Measurements from ENCODE around the gene TH. TPM values are rescaled to one million over a fixed set of nuclear protein-coding genes. Genes with fewer than 3 reads are reported as not detected.

The TH gene
- total RNA-seq, 1 donor = not detected

DNA sequence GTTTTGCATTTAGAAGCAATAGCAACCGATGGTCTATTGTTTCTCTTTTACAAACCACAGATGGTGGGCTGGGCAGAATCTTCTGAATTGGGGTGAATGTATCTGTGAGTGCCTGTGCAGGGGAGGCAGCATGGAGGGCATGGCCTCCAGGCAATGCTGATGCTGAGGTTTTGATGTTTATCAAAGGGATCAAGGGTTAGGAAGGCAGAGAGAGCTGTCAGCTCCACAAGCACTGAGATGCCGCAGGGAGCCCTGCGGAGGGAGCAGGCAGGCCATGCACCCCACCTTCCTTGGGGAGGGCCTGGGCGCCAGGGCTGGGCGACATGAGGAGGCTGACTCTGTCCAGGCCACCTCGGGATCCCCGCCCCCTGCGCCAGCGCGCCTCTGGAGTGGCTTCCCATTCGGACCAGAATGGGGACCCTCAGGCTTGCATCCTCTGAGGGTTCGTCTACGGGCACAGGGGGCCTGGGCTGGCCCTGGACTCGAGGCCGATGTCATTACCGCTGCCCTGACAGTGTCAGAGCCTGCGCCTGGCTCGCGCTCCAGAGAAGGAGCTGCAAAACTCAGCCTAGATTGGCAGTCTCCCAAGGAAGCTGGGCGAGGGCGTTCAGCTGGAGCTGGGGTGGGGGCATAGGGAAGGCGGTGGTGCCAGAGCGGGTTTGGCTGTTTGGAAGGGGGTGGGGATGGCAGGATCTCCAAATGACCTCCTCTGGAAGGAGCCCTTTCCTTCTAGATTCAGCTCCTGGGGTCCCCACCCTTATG, 13.9 kb upstream of the TH start:
- no peaks in the 10 kb centered on the region for H3K9me3 ChIP-seq (ENCODE audit: low read depth, low read length)
- no peak for DNase-seq (ENCODE audit: insufficient read length, low spot score, missing footprints)
- no peak overlapping the region for H3K4me2 ChIP-seq (ENCODE audit: insufficient read depth, low read length)
- no peak overlapping the region for H3K4me3 ChIP-seq (ENCODE audit: insufficient read depth, low read length)
- no peak overlapping the region for H3K27ac ChIP-seq (ENCODE audit: low read depth, low read length)
- H3K36me3 ChIP-seq (ENCODE audit: insufficient read depth, low read length) = no peaks in the 10 kb centered on the region
- H2AFZ ChIP-seq (ENCODE audit: low read length) = no peak overlapping the region
- no peaks in the 10 kb centered on the region for H4K20me1 ChIP-seq (ENCODE audit: insufficient read depth, low read length)
- TF ChIP-seq, protein P1, sequence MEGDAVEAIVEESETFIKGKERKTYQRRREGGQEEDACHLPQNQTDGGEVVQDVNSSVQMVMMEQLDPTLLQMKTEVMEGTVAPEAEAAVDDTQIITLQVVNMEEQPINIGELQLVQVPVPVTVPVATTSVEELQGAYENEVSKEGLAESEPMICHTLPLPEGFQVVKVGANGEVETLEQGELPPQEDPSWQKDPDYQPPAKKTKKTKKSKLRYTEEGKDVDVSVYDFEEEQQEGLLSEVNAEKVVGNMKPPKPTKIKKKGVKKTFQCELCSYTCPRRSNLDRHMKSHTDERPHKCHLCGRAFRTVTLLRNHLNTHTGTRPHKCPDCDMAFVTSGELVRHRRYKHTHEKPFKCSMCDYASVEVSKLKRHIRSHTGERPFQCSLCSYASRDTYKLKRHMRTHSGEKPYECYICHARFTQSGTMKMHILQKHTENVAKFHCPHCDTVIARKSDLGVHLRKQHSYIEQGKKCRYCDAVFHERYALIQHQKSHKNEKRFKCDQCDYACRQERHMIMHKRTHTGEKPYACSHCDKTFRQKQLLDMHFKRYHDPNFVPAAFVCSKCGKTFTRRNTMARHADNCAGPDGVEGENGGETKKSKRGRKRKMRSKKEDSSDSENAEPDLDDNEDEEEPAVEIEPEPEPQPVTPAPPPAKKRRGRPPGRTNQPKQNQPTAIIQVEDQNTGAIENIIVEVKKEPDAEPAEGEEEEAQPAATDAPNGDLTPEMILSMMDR (IDR thresholded peaks at IDR 0.05; ENCODE audit: extremely low read depth, low read depth, low read length) = no peak
- no peaks in the 10 kb centered on the region for H3K79me2 ChIP-seq (ENCODE audit: insufficient read depth, low read length)
- no peaks in the 10 kb centered on the region for H3K4me1 ChIP-seq (ENCODE audit: insufficient read depth, low read length)
- no peaks in the 10 kb centered on the region for H3K27me3 ChIP-seq (ENCODE audit: insufficient read depth, low read length)

DNA sequence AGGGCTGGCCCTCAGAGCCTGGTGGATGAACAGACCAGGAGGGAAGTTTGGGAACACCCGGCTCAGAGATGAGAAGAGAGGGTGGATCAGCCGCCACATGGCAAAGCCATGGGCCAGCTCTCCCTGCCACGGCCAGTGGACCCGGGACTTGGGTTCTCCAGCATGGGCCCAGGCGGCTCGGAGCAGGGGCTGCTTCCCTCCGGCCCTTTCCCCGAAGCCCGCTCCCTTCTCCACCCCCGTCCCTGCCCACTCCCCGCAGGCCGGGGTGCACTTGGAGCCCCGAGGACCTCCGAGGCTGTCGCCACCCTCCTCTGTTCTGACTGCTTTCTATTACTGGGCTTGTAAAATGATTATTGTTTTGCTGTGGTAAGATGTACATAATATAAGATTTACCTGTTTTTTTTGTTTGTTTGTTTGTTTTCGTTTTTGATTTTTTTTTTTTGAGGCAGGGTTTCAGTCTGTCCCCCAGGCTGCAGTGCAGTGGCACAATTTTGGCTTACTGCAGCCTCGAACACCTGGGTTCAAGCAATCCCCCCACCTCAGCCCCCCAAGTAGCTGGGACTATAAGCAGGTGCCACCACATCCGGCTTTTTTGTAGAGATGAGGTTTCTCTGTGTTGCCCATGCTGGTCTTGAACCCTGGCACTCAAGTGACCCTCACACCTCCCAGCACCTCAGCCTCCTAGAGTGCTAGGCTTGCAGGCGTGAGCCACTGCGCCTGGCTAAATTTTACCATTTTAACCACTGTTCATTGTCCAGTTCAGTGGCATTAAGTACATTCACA, 11.3 kb upstream of the TH start:
- Histone ChIP-seq H3K9me3 (ENCODE audit: low read depth, low read length) (no peaks in the 10 kb centered on the region), H2AFZ (ENCODE audit: low read length) (no peak overlapping the region), H3K79me2 (ENCODE audit: insufficient read depth, low read length) (no peaks in the 10 kb centered on the region), H3K27me3 (ENCODE audit: insufficient read depth, low read length) (no peaks in the 10 kb centered on the region), H4K20me1 (ENCODE audit: insufficient read depth, low read length) (no peaks in the 10 kb centered on the region), H3K4me1 (ENCODE audit: insufficient read depth, low read length) (peaks cover 4% of the 10 kb centered on the region), H3K4me3 (ENCODE audit: insufficient read depth, low read length) (no peak overlapping the region), H3K27ac (ENCODE audit: low read depth, low read length) (no peak overlapping the region), H3K4me2 (ENCODE audit: insufficient read depth, low read length) (no peak overlapping the region), H3K36me3 (ENCODE audit: insufficient read depth, low read length) (no peaks in the 10 kb centered on the region)
- DNase-seq (ENCODE audit: insufficient read length, low spot score, missing footprints) = no peak
- TF ChIP-seq, protein P1 (IDR thresholded peaks at IDR 0.05; ENCODE audit: extremely low read depth, low read depth, low read length) = no peak

DNA sequence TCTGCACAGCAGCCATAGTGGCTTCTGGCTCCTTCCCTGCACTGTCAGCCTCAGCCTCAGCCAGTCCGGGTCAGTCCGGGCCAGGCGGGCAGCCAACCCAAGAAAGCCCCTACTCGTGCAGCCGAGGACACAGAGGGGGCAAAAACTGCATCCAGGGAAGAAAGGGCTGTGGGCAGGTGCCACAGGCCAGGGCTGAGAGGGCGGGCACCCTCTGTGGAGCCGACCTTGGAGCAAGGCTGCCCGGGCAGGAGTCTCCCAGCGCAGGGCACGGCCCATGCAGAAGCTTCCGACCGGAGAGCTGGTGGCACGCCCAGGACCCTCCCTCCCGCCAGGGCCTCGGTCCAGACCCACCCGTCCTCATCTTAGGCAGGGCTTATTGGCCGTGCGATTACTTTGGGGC, 10.5 kb upstream of the TH start:
- TF ChIP-seq, protein P1 (IDR thresholded peaks at IDR 0.05; ENCODE audit: extremely low read depth, low read depth, low read length) = no peak
- H3K27ac ChIP-seq (ENCODE audit: low read depth, low read length) = no peak overlapping the region
- H2AFZ ChIP-seq (ENCODE audit: low read length) = no peak overlapping the region
- no peaks in the 10 kb centered on the region for H3K9me3 ChIP-seq (ENCODE audit: low read depth, low read length)
- no peak overlapping the region for H3K4me2 ChIP-seq (ENCODE audit: insufficient read depth, low read length)
- H3K27me3 ChIP-seq (ENCODE audit: insufficient read depth, low read length) = no peaks in the 10 kb centered on the region
- H3K4me3 ChIP-seq (ENCODE audit: insufficient read depth, low read length) = no peak overlapping the region
- H3K79me2 ChIP-seq (ENCODE audit: insufficient read depth, low read length) = no peaks in the 10 kb centered on the region
- no peak for DNase-seq (ENCODE audit: insufficient read length, low spot score, missing footprints)
- H4K20me1 ChIP-seq (ENCODE audit: insufficient read depth, low read length) = no peaks in the 10 kb centered on the region
- peaks cover 4% of the 10 kb centered on the region for H3K4me1 ChIP-seq (ENCODE audit: insufficient read depth, low read length)
- H3K36me3 ChIP-seq (ENCODE audit: insufficient read depth, low read length) = no peaks in the 10 kb centered on the region

DNA sequence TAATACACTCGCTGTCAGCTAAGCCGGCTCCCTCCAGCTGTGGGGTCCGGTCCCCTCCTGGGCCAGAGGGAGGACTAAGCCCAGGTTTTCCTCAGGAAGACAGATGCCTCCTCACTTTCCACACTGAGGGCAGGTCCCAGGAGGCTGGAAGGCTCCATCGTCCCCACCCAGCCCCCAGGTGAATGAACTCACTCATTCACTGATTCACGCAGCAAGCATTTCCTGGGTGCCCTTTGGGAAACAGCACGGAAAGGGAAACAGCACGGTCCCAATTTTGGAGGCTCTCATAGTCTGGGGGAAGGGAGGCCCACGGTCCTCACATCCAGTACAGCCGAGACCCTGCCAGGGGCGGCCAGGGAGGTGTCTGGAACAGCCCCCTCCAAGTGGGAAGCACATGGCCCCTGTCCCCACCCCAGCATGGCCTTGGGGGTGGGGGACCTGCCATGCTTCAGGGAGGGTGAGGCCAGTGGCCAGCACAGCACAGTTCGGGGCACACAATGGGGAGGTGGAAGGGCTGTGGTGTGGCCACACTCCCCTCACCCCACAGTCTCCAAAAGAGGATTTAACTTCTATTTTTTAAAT, 9.3 kb upstream of the TH start:
- Histone ChIP-seq H3K4me3 (ENCODE audit: insufficient read depth, low read length) (no peak overlapping the region), H4K20me1 (ENCODE audit: insufficient read depth, low read length) (no peaks in the 10 kb centered on the region), H3K36me3 (ENCODE audit: insufficient read depth, low read length) (no peaks in the 10 kb centered on the region), H3K9me3 (ENCODE audit: low read depth, low read length) (no peaks in the 10 kb centered on the region), H3K4me1 (ENCODE audit: insufficient read depth, low read length) (peaks cover 8% of the 10 kb centered on the region), H2AFZ (ENCODE audit: low read length) (no peak overlapping the region), H3K27ac (ENCODE audit: low read depth, low read length) (no peak overlapping the region), H3K79me2 (ENCODE audit: insufficient read depth, low read length) (no peaks in the 10 kb centered on the region), H3K4me2 (ENCODE audit: insufficient read depth, low read length) (no peak overlapping the region), H3K27me3 (ENCODE audit: insufficient read depth, low read length) (no peaks in the 10 kb centered on the region)
- no peak for DNase-seq (ENCODE audit: insufficient read length, low spot score, missing footprints)
- TF ChIP-seq, protein P1 (IDR thresholded peaks at IDR 0.05; ENCODE audit: extremely low read depth, low read depth, low read length) = no peak

Data from osteoblast (primary cell).